K562 (cell line): Measurements from ENCODE around the gene MAGEB2. TPM values are rescaled to one million over a fixed set of nuclear protein-coding genes. Genes with fewer than 3 reads are reported as not detected.

ENCODE experiments used
- ATF1 ChIP-seq, 2 experiments: fragments of 450-650 bp in 1 of 2; IDR thresholded peaks; 2 replicates each; pipeline ENCODE4 v1.6.1; 2016; ENCODE audit warnings: missing compliant biosample characterization in 1 of 2, missing genetic modification characterization in 1 of 2
- EGR1 ChIP-seq: fragments of 450-650 bp; conservative IDR thresholded peaks from 2 replicates; pipeline ENCODE4 v1.6.1; 2017; ENCODE audit warnings: mild to moderate bottlenecking
- ESRRA ChIP-seq: fragments of 450-650 bp; IDR thresholded peaks from 2 replicates; pipeline ENCODE4 v1.6.1; 2014; ENCODE audit warnings: low read depth, mild to moderate bottlenecking, moderate library complexity, borderline replicate concordance
- FOXK1 ChIP-seq: sonication (generic); formaldehyde crosslinking; IDR thresholded peaks from 2 replicates; pipeline ENCODE4 v1.8.0; 2022; ENCODE audit warnings: missing genetic modification reagents, mild to moderate bottlenecking, borderline replicate concordance
- FOXK2 ChIP-seq, 2 experiments: fragments of 450-650 bp; IDR thresholded peaks in 1 of 2; conservative IDR thresholded peaks in 1 of 2; 2 replicates each; pipeline ENCODE4 v1.6.1; 2016; ENCODE audit warnings: low read depth in 2 of 2, mild to moderate bottlenecking in 1 of 2
- HDAC1 ChIP-seq, 2 experiments: fragments of 450-650 bp; IDR thresholded peaks; 2 replicates each; pipeline ENCODE4 v1.6.1; 2016 to 2017; ENCODE audit warnings: inconsistent platforms in 1 of 2, mild to moderate bottlenecking in 1 of 2, moderate library complexity in 1 of 2
- HNRNPLL ChIP-seq: fragments of 200-400 bp; formaldehyde crosslinking; IDR thresholded peaks from 2 replicates; pipeline ENCODE4 v1.6.1; 2017; ENCODE audit warnings: low read length, low read depth, mild to moderate bottlenecking; ENCODE audit not compliant: poor library complexity, severe bottlenecking
- JUND ChIP-seq, 2 experiments: IDR thresholded peaks; 2 replicates in 1 of 2; 3 replicates in 1 of 2; pipeline ENCODE4 v1.6.1; 2011; ENCODE audit warnings: borderline replicate concordance in 2 of 2, low read depth in 2 of 2, low read length in 2 of 2, improper control_type of control experiment in 1 of 2, missing biosample characterization in 1 of 2, missing genetic modification characterization in 1 of 2, missing genetic modification reagents in 1 of 2
- KLF1 ChIP-seq: fragments of 450-650 bp; IDR thresholded peaks from 2 replicates; pipeline ENCODE4 v1.6.1; 2016; ENCODE audit warnings: missing genetic modification characterization, missing compliant biosample characterization
- NCOA6 ChIP-seq: fragments of 450-650 bp; IDR thresholded peaks from 2 replicates; pipeline ENCODE4 v1.6.1; 2017; ENCODE audit warnings: mild to moderate bottlenecking
- NR2C2 ChIP-seq, 2 experiments: fragments of 200-800 bp in 1 of 2; sonication (Bioruptor generic) in 1 of 2; sonication (generic) in 1 of 2; formaldehyde crosslinking in 1 of 2; IDR thresholded peaks; 2 replicates each; pipeline versions ENCODE4 v1.6.1 to v1.8.0; 2016 to 2022; ENCODE audit warnings: mild to moderate bottlenecking in 1 of 2, missing compliant biosample characterization in 1 of 2, missing genetic modification characterization in 1 of 2, missing genetic modification reagents in 1 of 2
- POLR2A ChIP-seq: fragments of 450-650 bp; conservative IDR thresholded peaks from 2 replicates; pipeline ENCODE4 v1.6.1; 2016
- SETDB1 ChIP-seq: IDR thresholded peaks from one replicate; pipeline ENCODE4 v1.6.1; 2012; ENCODE audit warnings: low read length, control low read depth, inconsistent platforms
- SPI1 ChIP-seq: IDR thresholded peaks from 2 replicates; pipeline ENCODE4 v1.6.1; 2011; ENCODE audit warnings: low read depth, low read length, control low read depth, borderline replicate concordance
- TGIF2 ChIP-seq: sonication (generic); formaldehyde crosslinking; IDR thresholded peaks from 2 replicates; pipeline ENCODE4 v1.8.1; 2022; ENCODE audit warnings: mild to moderate bottlenecking, missing genetic modification reagents, moderate library complexity
- ZFX ChIP-seq: sonication (generic); formaldehyde crosslinking; IDR thresholded peaks from 2 replicates; pipeline ENCODE4 v1.8.0; 2022; ENCODE audit warnings: mild to moderate bottlenecking, missing genetic modification reagents, moderate library complexity
- ZNF217 ChIP-seq: sonication (generic); formaldehyde crosslinking; IDR thresholded peaks from 2 replicates; pipeline ENCODE4 v1.8.0; 2022; ENCODE audit warnings: mild to moderate bottlenecking, missing genetic modification reagents
- ZNF408 ChIP-seq: fragments of 250-450 bp; sonication (Bioruptor Pico); IDR thresholded peaks from 2 replicates; pipeline ENCODE4 v1.4.0; 2020; ENCODE audit warnings: low read depth, mild to moderate bottlenecking, moderate library complexity
- polyA plus RNA-seq, 8 experiments: library from polyadenylated mRNA; depleted of rRNA in 4 of 8; stranded (reverse) in 5 of 8; unstranded in 3 of 8; fragments of >200 nt; fragmentation: Nextera tagmentation in 2 of 8; fragmentation: Illumina TruSeq in 1 of 8; extraction: Ambion mirVana in 2 of 8; extraction: Trizol in 1 of 8; gene quantifications; 2 replicates each; pipeline versions ENCODE4 v1.2.1 to v1.2.3, GENCODE V29; 2011 to 2014; ENCODE audit warnings: inconsistent platforms in 1 of 8, missing spikeins in 1 of 8
- total RNA-seq, 7 experiments: library from RNA; depleted of rRNA in 6 of 7; stranded (reverse); fragments of >200 nt in 6 of 7; fragmentation: Illumina TruSeq in 2 of 7; extraction: Trizol in 2 of 7; gene quantifications; 2 replicates each; pipeline versions ENCODE4 v1.2.1 to v1.2.3, GENCODE V29; 2011 to 2021; ENCODE audit warnings: low replicate concordance in 1 of 7
- TF ChIP-seq, protein P1 (sequence below): sonication (generic); formaldehyde crosslinking; IDR thresholded peaks from 2 replicates; pipeline ENCODE4 v1.8.0; 2023; ENCODE audit warnings: mild to moderate bottlenecking, missing genetic modification reagents
- TF ChIP-seq, protein P2 (sequence below): sonication (generic); formaldehyde crosslinking; IDR thresholded peaks from 2 replicates; pipeline ENCODE4 v1.8.1; 2023; ENCODE audit warnings: mild to moderate bottlenecking, missing genetic modification reagents
- TF ChIP-seq, protein P3 (sequence below): sonication (generic); formaldehyde crosslinking; IDR thresholded peaks from 2 replicates; pipeline ENCODE4 v1.8.0; 2022; ENCODE audit warnings: mild to moderate bottlenecking, missing genetic modification reagents
- TF ChIP-seq, protein P4 (sequence below): fragments of 250-450 bp; sonication (Bioruptor Pico); IDR thresholded peaks from 2 replicates; pipeline ENCODE4 v1.4.0; 2020; ENCODE audit warnings: mild to moderate bottlenecking, moderate library complexity

The MAGEB2 gene
- total and polyA plus RNA-seq, 9 of the 15 experiments (the other 6 are each of a cell fraction or from before 2014, with no cell fraction given), result 21.6 to 277 (median 88.8) TPM

DNA sequence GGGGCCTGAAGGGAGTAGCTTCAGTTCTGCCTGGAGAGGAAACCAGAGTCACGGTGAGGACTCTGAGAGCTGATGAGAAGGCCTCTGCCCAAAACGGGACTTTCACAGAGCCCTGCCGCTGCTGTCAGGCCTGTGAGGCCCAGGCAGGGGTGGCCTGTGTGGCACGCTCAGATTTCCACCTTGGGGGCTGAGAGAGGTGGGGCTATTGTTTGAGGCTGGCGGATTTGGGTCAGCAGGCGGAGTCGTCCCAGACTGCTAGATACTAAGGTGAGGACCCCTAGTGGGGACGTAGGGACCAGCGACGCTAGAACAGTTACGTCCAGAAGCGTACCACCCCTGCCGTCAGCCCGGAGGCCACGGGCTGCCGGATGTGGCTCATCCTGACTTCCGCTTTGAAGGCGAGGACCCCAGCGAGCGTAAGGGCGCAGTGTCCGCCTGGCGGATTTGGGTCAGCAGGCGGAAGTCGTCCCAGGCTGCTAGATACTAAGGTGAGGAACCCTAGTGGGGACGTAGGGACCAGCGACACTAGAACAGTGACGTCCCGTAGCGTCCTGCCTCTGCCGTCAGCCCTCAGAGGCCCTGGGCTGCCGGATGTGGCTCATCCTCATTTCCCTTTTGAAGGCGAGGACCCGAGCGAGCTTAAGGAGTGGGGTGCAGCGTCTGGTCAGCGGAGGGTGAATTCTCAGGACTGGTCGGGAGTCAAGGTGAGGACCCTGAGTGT lies 31.6 kb downstream of the MAGEB2 start, which contains the start of gene MAGEB1 (continued):
- TF ChIP-seq, protein P1, sequence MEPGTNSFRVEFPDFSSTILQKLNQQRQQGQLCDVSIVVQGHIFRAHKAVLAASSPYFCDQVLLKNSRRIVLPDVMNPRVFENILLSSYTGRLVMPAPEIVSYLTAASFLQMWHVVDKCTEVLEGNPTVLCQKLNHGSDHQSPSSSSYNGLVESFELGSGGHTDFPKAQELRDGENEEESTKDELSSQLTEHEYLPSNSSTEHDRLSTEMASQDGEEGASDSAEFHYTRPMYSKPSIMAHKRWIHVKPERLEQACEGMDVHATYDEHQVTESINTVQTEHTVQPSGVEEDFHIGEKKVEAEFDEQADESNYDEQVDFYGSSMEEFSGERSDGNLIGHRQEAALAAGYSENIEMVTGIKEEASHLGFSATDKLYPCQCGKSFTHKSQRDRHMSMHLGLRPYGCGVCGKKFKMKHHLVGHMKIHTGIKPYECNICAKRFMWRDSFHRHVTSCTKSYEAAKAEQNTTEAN, result no peak
- TF ChIP-seq, protein P2, sequence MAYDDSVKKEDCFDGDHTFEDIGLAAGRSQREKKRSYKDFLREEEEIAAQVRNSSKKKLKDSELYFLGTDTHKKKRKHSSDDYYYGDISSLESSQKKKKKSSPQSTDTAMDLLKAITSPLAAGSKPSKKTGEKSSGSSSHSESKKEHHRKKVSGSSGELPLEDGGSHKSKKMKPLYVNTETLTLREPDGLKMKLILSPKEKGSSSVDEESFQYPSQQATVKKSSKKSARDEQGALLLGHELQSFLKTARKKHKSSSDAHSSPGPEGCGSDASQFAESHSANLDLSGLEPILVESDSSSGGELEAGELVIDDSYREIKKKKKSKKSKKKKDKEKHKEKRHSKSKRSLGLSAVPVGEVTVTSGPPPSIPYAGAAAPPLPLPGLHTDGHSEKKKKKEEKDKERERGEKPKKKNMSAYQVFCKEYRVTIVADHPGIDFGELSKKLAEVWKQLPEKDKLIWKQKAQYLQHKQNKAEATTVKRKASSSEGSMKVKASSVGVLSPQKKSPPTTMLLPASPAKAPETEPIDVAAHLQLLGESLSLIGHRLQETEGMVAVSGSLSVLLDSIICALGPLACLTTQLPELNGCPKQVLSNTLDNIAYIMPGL, result no peak
- TF ChIP-seq FOXK1 (CRISPR knock-in tag) (no peak), ZNF408 (CRISPR knock-in tag) (no peak), KLF1 (tag) (no peak), TGIF2 (CRISPR knock-in tag) (no peak), HDAC1 (IDR thresholded peaks at IDR 0.05) (no peak), ESRRA (peak; percentile 53; the same call in 1 of the 2 replicates), ATF1 (CRISPR knock-in tag; IDR thresholded peaks at IDR 0.05) (peak; percentile 31; the same call in 1 of the 2 replicates), ATF1 (tag; IDR thresholded peaks at IDR 0.05) (peak; percentile 91), ZFX (CRISPR knock-in tag) (peak; percentile 49; the same call in 1 of the 2 replicates), SETDB1 (no peak), SPI1 (peak; percentile 73; the same call in 1 of the 2 replicates), FOXK2 (conservative IDR thresholded peaks at IDR 0.05 in 1 of 2, IDR thresholded peaks at IDR 0.05 in 1 of 2; ENCODE audit: low read depth in 2 of 2) (0 out of 4 replicates have a peak, but pooled peaks have one; percentile 23 to 28), JUND (IDR thresholded peaks at IDR 0.05; ENCODE audit: borderline replicate concordance, low read depth, low read length) (no peak), JUND (tag; IDR thresholded peaks at IDR 0.05; ENCODE audit: borderline replicate concordance, low read depth, low read length) (peak; percentile 39; the same call in 2 of the 3 replicates), HNRNPLL (peak; percentile 50), POLR2A (peak; percentile 75), NR2C2 (CRISPR knock-in tag; IDR thresholded peaks at IDR 0.05) (no peak; the same call in 1 of the 2 replicates), NR2C2 (tag; IDR thresholded peaks at IDR 0.05) (peak; percentile 61; the same call in 1 of the 2 replicates), ZNF217 (CRISPR knock-in tag) (no peak), EGR1 (peak; percentile 58; the same call in 1 of the 2 replicates), NCOA6 (peak; percentile 78; the same call in 1 of the 2 replicates)
- TF ChIP-seq, protein P3, sequence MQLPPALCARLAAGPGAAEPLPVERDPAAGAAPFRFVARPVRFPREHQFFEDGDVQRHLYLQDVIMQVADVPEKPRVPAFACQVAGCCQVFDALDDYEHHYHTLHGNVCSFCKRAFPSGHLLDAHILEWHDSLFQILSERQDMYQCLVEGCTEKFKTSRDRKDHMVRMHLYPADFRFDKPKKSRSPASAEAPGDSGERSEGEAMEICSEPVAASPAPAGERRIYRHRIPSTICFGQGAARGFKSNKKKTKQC (CRISPR knock-in tag), result peak; percentile 43; the same call in 1 of the 2 replicates
- TF ChIP-seq, protein P4, sequence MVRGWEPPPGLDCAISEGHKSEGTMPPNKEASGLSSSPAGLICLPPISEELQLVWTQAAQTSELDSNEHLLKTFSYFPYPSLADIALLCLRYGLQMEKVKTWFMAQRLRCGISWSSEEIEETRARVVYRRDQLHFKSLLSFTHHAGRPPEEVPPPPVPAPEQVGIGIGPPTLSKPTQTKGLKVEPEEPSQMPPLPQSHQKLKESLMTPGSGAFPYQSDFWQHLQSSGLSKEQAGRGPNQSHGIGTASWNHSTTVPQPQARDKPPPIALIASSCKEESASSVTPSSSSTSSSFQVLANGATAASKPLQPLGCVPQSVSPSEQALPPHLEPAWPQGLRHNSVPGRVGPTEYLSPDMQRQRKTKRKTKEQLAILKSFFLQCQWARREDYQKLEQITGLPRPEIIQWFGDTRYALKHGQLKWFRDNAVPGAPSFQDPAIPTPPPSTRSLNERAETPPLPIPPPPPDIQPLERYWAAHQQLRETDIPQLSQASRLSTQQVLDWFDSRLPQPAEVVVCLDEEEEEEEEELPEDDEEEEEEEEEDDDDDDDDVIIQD (CRISPR knock-in tag), result no peak
- TF ChIP-seq, all 486 proteins: peak for 70
